CD4-positive, alpha-beta T cell (primary cell): Measurements from ENCODE around the gene UGT3A2. TPM values are rescaled to one million over a fixed set of nuclear protein-coding genes. Genes with fewer than 3 reads are reported as not detected.

Experiments
- ATAC-seq: fragments of 200-7000 bp; cut with Tn5 transposase; one replicate; pipeline ENCODE4 v1.10.0; 2022; ENCODE audit warnings: mild to moderate bottlenecking; ENCODE audit not compliant: poor library complexity
- CTCF ChIA-PET: fragments of 350-600 bp; sonication (Branson Sonifier 250); formaldehyde crosslinking; loops from one replicate; lab custom pipeline; 2021; ENCODE audit warnings: antibody characterized with exemption, inconsistent platforms; lab: Charles Lee
- POLR2A ChIA-PET: fragments of 350-600 bp; sonication (Branson Sonifier 250); formaldehyde crosslinking; loops from one replicate; lab custom pipeline; 2021; ENCODE audit warnings: antibody characterized with exemption, inconsistent platforms; lab: Charles Lee
- DNase-seq, 14 experiments: peaks; one replicate each; pipeline ENCODE4 v3.0.0-alpha.2; 2013 to 2020; ENCODE audit warnings: mixed read lengths in 2 of 14
- H3K27ac ChIP-seq, 2 donors: one replicate each; pipeline versions ENCODE4 v1.5.1 to v1.7.0; 2013; ENCODE audit warnings: low read length in 2 of 2, low read depth in 1 of 2, mild to moderate bottlenecking in 1 of 2
- H3K27me3 ChIP-seq, 2 experiments: 1 replicate in 1 of 2; 2 replicates in 1 of 2; pipeline versions ENCODE4 v1.6.1 to v1.7.0; 2013; ENCODE audit warnings: low read length in 2 of 2, control low read depth in 1 of 2, mild to moderate bottlenecking in 1 of 2, moderate library complexity in 1 of 2; ENCODE audit not compliant: insufficient read depth in 2 of 2, control insufficient read depth in 1 of 2
- H3K36me3 ChIP-seq: one replicate; pipeline ENCODE4 v1.6.1; 2013; ENCODE audit warnings: low read length, control low read depth; ENCODE audit not compliant: insufficient read depth
- H3K4me1 ChIP-seq: one replicate; pipeline ENCODE4 v1.6.1; 2013; ENCODE audit warnings: low read length, control low read depth; ENCODE audit not compliant: insufficient read depth
- H3K4me3 ChIP-seq: one replicate; pipeline ENCODE4 v1.5.1; 2013; ENCODE audit warnings: mild to moderate bottlenecking, low read length, moderate library complexity
- H3K9me3 ChIP-seq, 2 experiments: 1 replicate in 1 of 2; 2 replicates in 1 of 2; pipeline versions ENCODE4 v1.6.1 to v1.7.0; 2013; ENCODE audit warnings: low read length in 2 of 2, mild to moderate bottlenecking in 2 of 2, control low read depth in 1 of 2, moderate library complexity in 1 of 2; ENCODE audit not compliant: control insufficient read depth in 1 of 2, insufficient read depth in 1 of 2
- H3K27ac Mint-ChIP-seq: one replicate; pipeline ENCODE4 v1.8.0; 2020; ENCODE audit warnings: mixed read lengths
- H3K27me3 Mint-ChIP-seq: one replicate; pipeline ENCODE4 v1.8.0; 2021; ENCODE audit warnings: mixed read lengths
- H3K36me3 Mint-ChIP-seq: one replicate; pipeline ENCODE4 v1.8.0; 2021; ENCODE audit warnings: low read depth, mixed read lengths
- H3K4me1 Mint-ChIP-seq: one replicate; pipeline ENCODE4 v1.8.0; 2021; ENCODE audit warnings: low read depth, mixed read lengths
- H3K4me3 Mint-ChIP-seq: one replicate; pipeline ENCODE4 v1.8.0; 2020; ENCODE audit warnings: mild to moderate bottlenecking, mixed read lengths
- H3K9me3 Mint-ChIP-seq: one replicate; pipeline ENCODE4 v1.8.0; 2020; ENCODE audit warnings: mixed read lengths
- intact Hi-C, 2 experiments: fragments of 100-400 bp; cut with DNase I in 1 of 2; cut with micrococcal nuclease in 1 of 2; formaldehyde crosslinking; loops; one replicate each; pipeline versions ENCODE4 v1.15.1 to v1.9.0; 2023 to 2025; cut with DNase I, micrococcal nuclease
- total RNA-seq, 174 experiments: library from RNA in 2 of 174; stranded (reverse) in 2 of 174; gene quantifications; one replicate each; pipeline ENCODE4 v1.2.3 and lab custom pipeline; 2021 to 2026
- TF ChIP-seq, protein P1 (sequence below): fragments of 200-600 bp; IDR thresholded peaks from one replicate; pipeline ENCODE4 v1.8.0; 2022; ENCODE audit warnings: antibody characterized with exemption, mild to moderate bottlenecking

UGT3A2 gene
- total RNA-seq, 2 experiments from 2014 or later = not detected

DNA sequence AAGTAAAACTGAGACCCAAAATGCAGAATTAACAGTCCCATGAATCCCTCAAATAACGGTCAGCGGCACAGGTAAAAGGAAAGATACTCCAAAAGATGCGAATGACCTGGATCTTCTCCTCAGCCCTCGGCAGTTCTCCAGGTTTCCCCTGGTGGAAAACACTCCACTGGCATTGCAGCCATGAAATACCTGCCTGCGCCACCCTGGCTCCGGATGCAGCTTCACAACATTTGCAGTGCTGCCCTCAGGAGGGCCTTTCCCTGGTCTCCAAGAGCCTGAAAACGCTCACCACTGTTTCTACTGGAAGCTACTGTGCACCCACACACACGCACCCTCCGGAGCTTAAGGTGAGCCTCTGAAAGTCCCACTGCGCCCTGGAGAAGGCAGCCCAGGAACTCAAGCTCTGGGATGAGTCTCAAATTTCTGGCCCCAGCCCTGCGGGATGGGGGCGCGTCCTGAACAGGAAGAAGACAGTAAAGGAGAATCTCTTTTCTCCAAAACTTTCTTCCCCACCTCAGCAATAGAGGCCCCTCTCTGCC, 612 bp downstream of the UGT3A2 start:
- peaks cover 10% of the 10 kb centered on the region for H3K4me1 ChIP-seq
- Mint-ChIP-seq H3K4me3 (no peak overlapping the region), H3K4me1 (no peaks in the 10 kb centered on the region), H3K27ac (no peak overlapping the region), H3K36me3 (no peaks in the 10 kb centered on the region), H3K27me3 (peaks cover 42% of the 10 kb centered on the region), H3K9me3 (no peaks in the 10 kb centered on the region)
- ATAC-seq (no peak), DNase-seq (no peak)
- intact Hi-C loops = no loop called here
- no peaks in the 10 kb centered on the region for H3K9me3 ChIP-seq
- TF ChIP-seq, protein P1, sequence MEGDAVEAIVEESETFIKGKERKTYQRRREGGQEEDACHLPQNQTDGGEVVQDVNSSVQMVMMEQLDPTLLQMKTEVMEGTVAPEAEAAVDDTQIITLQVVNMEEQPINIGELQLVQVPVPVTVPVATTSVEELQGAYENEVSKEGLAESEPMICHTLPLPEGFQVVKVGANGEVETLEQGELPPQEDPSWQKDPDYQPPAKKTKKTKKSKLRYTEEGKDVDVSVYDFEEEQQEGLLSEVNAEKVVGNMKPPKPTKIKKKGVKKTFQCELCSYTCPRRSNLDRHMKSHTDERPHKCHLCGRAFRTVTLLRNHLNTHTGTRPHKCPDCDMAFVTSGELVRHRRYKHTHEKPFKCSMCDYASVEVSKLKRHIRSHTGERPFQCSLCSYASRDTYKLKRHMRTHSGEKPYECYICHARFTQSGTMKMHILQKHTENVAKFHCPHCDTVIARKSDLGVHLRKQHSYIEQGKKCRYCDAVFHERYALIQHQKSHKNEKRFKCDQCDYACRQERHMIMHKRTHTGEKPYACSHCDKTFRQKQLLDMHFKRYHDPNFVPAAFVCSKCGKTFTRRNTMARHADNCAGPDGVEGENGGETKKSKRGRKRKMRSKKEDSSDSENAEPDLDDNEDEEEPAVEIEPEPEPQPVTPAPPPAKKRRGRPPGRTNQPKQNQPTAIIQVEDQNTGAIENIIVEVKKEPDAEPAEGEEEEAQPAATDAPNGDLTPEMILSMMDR = no peak
- no peak overlapping the region for H3K4me3 ChIP-seq
- ChIA-PET CTCF (interaction anchor here (1.5 kb wide), 1 partner anchor 13 kb away, joined by 4 read pairs; no protein-coding TSS in a partner anchor), POLR2A (no interaction called here)
- no peaks in the 10 kb centered on the region for H3K36me3 ChIP-seq
- H3K27ac ChIP-seq = no peak overlapping the region
- peaks cover 20 to 21% of the 10 kb centered on the region in 2 experiments for H3K27me3 ChIP-seq

DNA sequence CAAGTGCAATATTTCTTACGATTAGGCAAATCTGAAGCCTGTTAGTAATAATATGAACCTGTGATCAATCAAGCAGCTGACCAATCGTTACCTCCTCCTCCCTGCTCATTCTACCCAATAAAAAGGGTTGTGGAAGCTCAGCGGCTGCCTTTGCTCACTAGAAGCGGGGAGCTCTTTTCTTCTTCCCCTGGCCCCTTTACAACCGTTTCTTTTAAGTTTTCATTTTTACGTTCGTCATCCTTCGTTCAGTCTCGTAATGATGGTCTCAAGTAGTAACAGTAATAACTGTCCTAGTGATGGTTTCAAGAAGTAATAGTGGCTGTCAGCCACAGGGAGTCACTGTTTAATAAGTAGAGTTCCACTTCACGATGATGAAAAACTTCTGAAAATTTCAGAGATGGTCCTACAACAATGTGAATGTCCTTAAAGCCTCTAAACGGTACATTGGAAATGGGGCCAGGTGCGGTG, 6.2 kb downstream of the UGT3A2 start:
- H3K4me3 Mint-ChIP-seq = no peak overlapping the region
- Histone ChIP-seq H3K36me3 (no peaks in the 10 kb centered on the region), H3K4me1 (no peaks in the 10 kb centered on the region), H3K4me3 (no peak overlapping the region), H3K27me3 (peaks cover 0 to 10% of the 10 kb centered on the region in 2 experiments), H3K27ac (no peak overlapping the region), H3K9me3 (no peaks in the 10 kb centered on the region)
- ChIA-PET POLR2A (no interaction called here), CTCF (no interaction called here)
- peaks cover 13% of the 10 kb centered on the region for H3K4me1 Mint-ChIP-seq
- no peak overlapping the region for H3K27ac Mint-ChIP-seq
- TF ChIP-seq, protein P1 = no peak
- H3K36me3 Mint-ChIP-seq = no peaks in the 10 kb centered on the region
- H3K27me3 Mint-ChIP-seq = peaks cover 16% of the 10 kb centered on the region
- intact Hi-C loops = no loop called here
- ATAC-seq (no peak), DNase-seq (no peak)
- no peaks in the 10 kb centered on the region for H3K9me3 Mint-ChIP-seq

DNA sequence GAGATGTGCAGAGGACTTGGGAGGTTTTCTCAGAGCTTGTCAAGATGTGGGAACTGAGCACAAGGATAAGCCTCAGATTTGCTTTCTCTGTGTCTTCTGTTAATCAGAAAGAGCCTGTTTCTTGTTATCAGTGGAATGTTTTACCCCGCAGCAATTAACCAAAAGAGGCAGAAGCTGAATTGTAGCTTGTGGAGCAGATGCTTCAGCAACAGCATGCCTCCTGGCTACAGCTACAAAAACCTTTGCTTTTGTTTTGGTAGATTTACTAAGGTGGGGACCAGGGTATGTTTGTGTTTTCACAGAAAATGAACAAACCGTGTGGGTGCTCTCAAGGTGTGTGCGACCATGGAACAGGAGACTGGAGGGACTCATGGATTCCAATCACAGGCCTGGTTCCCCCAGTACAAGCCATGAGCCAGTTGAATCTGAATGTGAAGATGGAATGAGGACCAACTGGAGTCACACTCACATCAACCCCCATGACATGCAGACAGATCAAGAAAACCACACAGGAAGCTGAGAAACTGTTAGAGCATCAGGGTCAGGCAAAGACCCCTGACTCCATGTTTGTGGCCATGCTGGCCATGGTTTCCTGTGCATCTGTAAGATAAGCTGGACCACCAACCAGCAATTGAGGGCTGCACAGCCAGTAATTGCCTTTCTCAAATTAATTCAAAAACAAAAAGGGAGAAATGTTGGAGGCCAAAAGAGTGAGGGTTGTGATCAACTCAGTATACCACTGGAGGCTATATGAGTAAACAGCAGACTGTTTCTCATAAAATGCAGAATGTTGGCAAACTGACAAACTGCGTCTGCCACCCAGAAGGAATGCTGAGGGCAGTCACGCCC, 6.9 kb downstream of the UGT3A2 start:
- POLR2A ChIA-PET = no interaction called here
- no peaks in the 10 kb centered on the region for H3K36me3 ChIP-seq
- H3K4me1 Mint-ChIP-seq = peaks cover 13% of the 10 kb centered on the region
- DNase-seq (no peak), ATAC-seq (no peak)
- no peaks in the 10 kb centered on the region for H3K9me3 Mint-ChIP-seq
- no peak overlapping the region for H3K4me3 Mint-ChIP-seq
- H3K27me3 Mint-ChIP-seq = peaks cover 10% of the 10 kb centered on the region
- H3K27ac Mint-ChIP-seq = no peak overlapping the region
- TF ChIP-seq, protein P1 = no peak
- H3K9me3 ChIP-seq = no peaks in the 10 kb centered on the region
- H3K4me1 ChIP-seq = no peaks in the 10 kb centered on the region
- no peak overlapping the region for H3K27ac ChIP-seq
- H3K27me3 ChIP-seq = peaks cover 0 to 6% of the 10 kb centered on the region in 2 experiments
- H3K36me3 Mint-ChIP-seq = no peaks in the 10 kb centered on the region
- H3K4me3 ChIP-seq = no peak overlapping the region
- CTCF ChIA-PET = no interaction called here
- intact Hi-C loops = no loop called here
